HepG2 (cell line): ENCODE results near the gene MCRIP2. TPM values are rescaled to one million over a fixed set of nuclear protein-coding genes. Genes with fewer than 3 reads are reported as not detected.

Experiments used
- BHLHE40 ChIP-seq: IDR thresholded peaks from 2 replicates; pipeline ENCODE4 v1.6.1; 2011; ENCODE audit warnings: low read length, improper control_type of control experiment
- CTCF ChIP-seq: sonication (generic); formaldehyde crosslinking; IDR thresholded peaks from 2 replicates; pipeline ENCODE4 v1.5.0; 2020; ENCODE audit warnings: mild to moderate bottlenecking, missing genetic modification reagents, moderate library complexity
- FOXO1 ChIP-seq: sonication (generic); formaldehyde crosslinking; IDR thresholded peaks from 2 replicates; pipeline ENCODE4 v1.4.0; 2020; ENCODE audit warnings: missing genetic modification reagents
- GATAD2A ChIP-seq: IDR thresholded peaks from 2 replicates; pipeline ENCODE4 v1.6.1; 2016
- HIVEP1 ChIP-seq: sonication (generic); formaldehyde crosslinking; IDR thresholded peaks from 2 replicates; pipeline ENCODE4 v1.4.0; 2020; ENCODE audit warnings: mild to moderate bottlenecking, missing genetic modification reagents
- KDM1A ChIP-seq: IDR thresholded peaks from 2 replicates; pipeline ENCODE4 v1.6.1; 2016; ENCODE audit warnings: missing compliant biosample characterization
- KDM5B ChIP-seq: sonication (generic); formaldehyde crosslinking; IDR thresholded peaks from 2 replicates; pipeline ENCODE4 v1.4.0; 2020; ENCODE audit warnings: missing genetic modification reagents, mild to moderate bottlenecking, borderline replicate concordance
- MLXIP ChIP-seq: sonication (generic); formaldehyde crosslinking; IDR thresholded peaks from 2 replicates; pipeline ENCODE4 v1.9.0; 2021; ENCODE audit warnings: missing genetic modification reagents, borderline replicate concordance
- MXD1 ChIP-seq: sonication (generic); formaldehyde crosslinking; IDR thresholded peaks from 2 replicates; pipeline ENCODE4 v1.4.0; 2020; ENCODE audit warnings: mild to moderate bottlenecking, missing genetic modification reagents
- PLRG1 ChIP-seq: fragments of 450-650 bp; conservative IDR thresholded peaks from 2 replicates; pipeline ENCODE4 v1.6.1; 2016
- POLR2AphosphoS2 ChIP-seq: IDR thresholded peaks from 2 replicates; pipeline ENCODE4 v1.6.1; 2011; ENCODE audit warnings: low read depth, low read length, improper control_type of control experiment
- PPARG ChIP-seq: conservative IDR thresholded peaks from 2 replicates; pipeline ENCODE4 v1.6.1; 2016; ENCODE audit warnings: missing biosample characterization, missing genetic modification reagents
- SMC3 ChIP-seq: IDR thresholded peaks from 2 replicates; pipeline ENCODE4 v1.6.1; 2011; ENCODE audit warnings: low read length, improper control_type of control experiment
- THRA ChIP-seq: sonication (generic); formaldehyde crosslinking; IDR thresholded peaks from 2 replicates; pipeline ENCODE4 v1.4.0; 2020; ENCODE audit warnings: missing genetic modification reagents, borderline replicate concordance
- ZBTB21 ChIP-seq: sonication (generic); formaldehyde crosslinking; IDR thresholded peaks from 2 replicates; pipeline ENCODE4 v1.4.0; 2020; ENCODE audit warnings: missing genetic modification reagents
- ZBTB26 ChIP-seq: IDR thresholded peaks from 2 replicates; pipeline ENCODE4 v1.6.1; 2016; ENCODE audit warnings: missing compliant biosample characterization, missing genetic modification reagents, borderline replicate concordance
- ZFP91 ChIP-seq: sonication (generic); formaldehyde crosslinking; IDR thresholded peaks from 2 replicates; pipeline ENCODE4 v1.9.0; 2022; ENCODE audit warnings: missing genetic modification reagents, mild to moderate bottlenecking, borderline replicate concordance
- ZNF225 ChIP-seq: sonication (generic); formaldehyde crosslinking; IDR thresholded peaks from 2 replicates; pipeline ENCODE4 v1.4.0; 2020; ENCODE audit warnings: mild to moderate bottlenecking, missing genetic modification reagents
- ZNF263 ChIP-seq: sonication (generic); formaldehyde crosslinking; IDR thresholded peaks from 2 replicates; pipeline ENCODE4 v1.4.0; 2020; ENCODE audit warnings: missing genetic modification reagents
- ZNF878 ChIP-seq: sonication (generic); formaldehyde crosslinking; IDR thresholded peaks from 2 replicates; pipeline ENCODE4 v1.8.1; 2023; ENCODE audit warnings: mild to moderate bottlenecking, missing genetic modification reagents, moderate library complexity
- polyA plus RNA-seq, 8 experiments: library from polyadenylated mRNA; depleted of rRNA in 3 of 8; stranded (reverse) in 7 of 8; unstranded in 1 of 8; fragments of >200 nt; fragmentation: Illumina TruSeq in 4 of 8; extraction: Trizol in 4 of 8; gene quantifications; 2 replicates each; pipeline versions ENCODE4 v1.2.1 to v1.2.3, GENCODE V29; 2011 to 2016; ENCODE audit warnings: low read depth in 4 of 8, missing spikeins in 1 of 8, mixed read lengths in 1 of 8; ENCODE audit not compliant: insufficient read depth in 1 of 8
- total RNA-seq, 5 experiments: library from RNA; depleted of rRNA; stranded (reverse); fragments of >200 nt; fragmentation: Illumina TruSeq; extraction: Trizol; gene quantifications; 2 replicates each; pipeline ENCODE4 v1.2.3, GENCODE V29; 2016; ENCODE audit warnings: low read depth in 1 of 5

Gene MCRIP2
- total and polyA plus RNA-seq, 2 of the 13 experiments (the other 11 are each of a cell fraction or from before 2014, with no cell fraction given) = 39.6 to 76.7 TPM

GRCh38 chr16:610513-611381 lies 30.9 kb upstream of the MCRIP2 start (continued):
- TF ChIP-seq ZBTB26 (CRISPR knock-in tag) = peak; percentile 79; the same call in 1 of the 2 replicates
- peak; percentile 36; the same call in 1 of the 2 replicates for TF ChIP-seq SMC3
- peak; percentile 92 for TF ChIP-seq CTCF
- peak; percentile 60 for TF ChIP-seq GATAD2A (CRISPR knock-in tag)
- no peak for TF ChIP-seq PLRG1
- TF ChIP-seq PPARG (CRISPR knock-in tag) = 0 out of 2 replicates have a peak, but pooled peaks have one; percentile 9
- no peak for TF ChIP-seq MLXIP (CRISPR knock-in tag)
- peak; percentile 60; the same call in 1 of the 2 replicates for TF ChIP-seq MXD1
- peak; percentile 66; the same call in 1 of the 2 replicates for TF ChIP-seq KDM5B (CRISPR knock-in tag)
- TF ChIP-seq ZNF225 (CRISPR knock-in tag) = no peak
- no peak for TF ChIP-seq POLR2AphosphoS2
- peak; percentile 32; the same call in 1 of the 2 replicates for TF ChIP-seq BHLHE40
- TF ChIP-seq KDM1A = 0 out of 2 replicates have a peak, but pooled peaks have one; percentile 23
- no peak for TF ChIP-seq FOXO1 (CRISPR knock-in tag)
- no peak for TF ChIP-seq ZBTB21 (CRISPR knock-in tag)
- TF ChIP-seq ZNF263 (CRISPR knock-in tag) = peak; percentile 40; the same call in 1 of the 2 replicates
- TF ChIP-seq ZNF878 = no peak
- TF ChIP-seq THRA (CRISPR knock-in tag) = 0 out of 2 replicates have a peak, but pooled peaks have one; percentile 40
- TF ChIP-seq ZFP91 (CRISPR knock-in tag) = peak; percentile 51; the same call in 1 of the 2 replicates
- peak; percentile 53; the same call in 1 of the 2 replicates for TF ChIP-seq HIVEP1 (CRISPR knock-in tag)
